ENCODE results near the gene SF3B4.

GRCh38 chr1:149914545-149914944 is 13.1 kb downstream of the SF3B4 start:
- TF ChIP-seq, protein P1, sequence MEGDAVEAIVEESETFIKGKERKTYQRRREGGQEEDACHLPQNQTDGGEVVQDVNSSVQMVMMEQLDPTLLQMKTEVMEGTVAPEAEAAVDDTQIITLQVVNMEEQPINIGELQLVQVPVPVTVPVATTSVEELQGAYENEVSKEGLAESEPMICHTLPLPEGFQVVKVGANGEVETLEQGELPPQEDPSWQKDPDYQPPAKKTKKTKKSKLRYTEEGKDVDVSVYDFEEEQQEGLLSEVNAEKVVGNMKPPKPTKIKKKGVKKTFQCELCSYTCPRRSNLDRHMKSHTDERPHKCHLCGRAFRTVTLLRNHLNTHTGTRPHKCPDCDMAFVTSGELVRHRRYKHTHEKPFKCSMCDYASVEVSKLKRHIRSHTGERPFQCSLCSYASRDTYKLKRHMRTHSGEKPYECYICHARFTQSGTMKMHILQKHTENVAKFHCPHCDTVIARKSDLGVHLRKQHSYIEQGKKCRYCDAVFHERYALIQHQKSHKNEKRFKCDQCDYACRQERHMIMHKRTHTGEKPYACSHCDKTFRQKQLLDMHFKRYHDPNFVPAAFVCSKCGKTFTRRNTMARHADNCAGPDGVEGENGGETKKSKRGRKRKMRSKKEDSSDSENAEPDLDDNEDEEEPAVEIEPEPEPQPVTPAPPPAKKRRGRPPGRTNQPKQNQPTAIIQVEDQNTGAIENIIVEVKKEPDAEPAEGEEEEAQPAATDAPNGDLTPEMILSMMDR (IDR thresholded peaks at IDR 0.05) = no peak
- TF ChIP-seq POLR2A (IDR thresholded peaks at IDR 0.05) = no peak

Measured in lower leg skin (tissue), 3 donors.